HL-60 (cell line): ENCODE data around the gene UGT2A1.

Experiments
- DNase-seq, 2 experiments: peaks; one replicate each; pipeline ENCODE4 v3.0.0-alpha.2; 2010 to 2020; ENCODE audit warnings: low read depth in 1 of 2, low spot score in 1 of 2
- H3K27ac ChIP-seq: fragments of 250-450 bp; sonication (Bioruptor Pico); replicated peaks from 2 replicates; pipeline ENCODE4 v1.5.1; 2020; ENCODE audit warnings: mild to moderate bottlenecking, moderate library complexity
- H3K27me3 ChIP-seq: fragments of 250-450 bp; sonication (Bioruptor Pico); 2 replicates; pipeline ENCODE4 v1.5.1; 2021; ENCODE audit warnings: mild to moderate bottlenecking, moderate library complexity; ENCODE audit not compliant: insufficient read depth, poor library complexity, severe bottlenecking
- H3K4me3 ChIP-seq: replicated peaks from 2 replicates; pipeline ENCODE4 v1.5.1; 2011; ENCODE audit warnings: mild to moderate bottlenecking, control low read depth, low read length; ENCODE audit not compliant: insufficient read depth
- GABPA ChIP-seq: IDR thresholded peaks from 2 replicates; pipeline ENCODE4 v1.6.1; 2012; ENCODE audit warnings: low read depth
- POLR2AphosphoS5 ChIP-seq: IDR thresholded peaks from 2 replicates; pipeline ENCODE4 v1.6.1; 2012; ENCODE audit warnings: low read depth
- SPI1 ChIP-seq: IDR thresholded peaks from 2 replicates; pipeline ENCODE4 v1.6.1; 2012; ENCODE audit warnings: low read depth, mild to moderate bottlenecking, borderline replicate concordance
- TF ChIP-seq, protein P1 (sequence below): IDR thresholded peaks from 2 replicates; pipeline ENCODE4 v1.6.1; 2012; ENCODE audit warnings: low read depth; ENCODE audit not compliant: insufficient replicate concordance
- TF ChIP-seq, protein P2 (sequence below): IDR thresholded peaks from one replicate; pipeline ENCODE4 v1.5.1; 2011; ENCODE audit warnings: low read length, control low read depth, inconsistent platforms; ENCODE audit not compliant: insufficient read depth

The UGT2A1 gene

GRCh38 chr4:69583543-69583942, 69.5 kb downstream of the UGT2A1 start:
- TF ChIP-seq GABPA = no peak
- TF ChIP-seq, protein P1, sequence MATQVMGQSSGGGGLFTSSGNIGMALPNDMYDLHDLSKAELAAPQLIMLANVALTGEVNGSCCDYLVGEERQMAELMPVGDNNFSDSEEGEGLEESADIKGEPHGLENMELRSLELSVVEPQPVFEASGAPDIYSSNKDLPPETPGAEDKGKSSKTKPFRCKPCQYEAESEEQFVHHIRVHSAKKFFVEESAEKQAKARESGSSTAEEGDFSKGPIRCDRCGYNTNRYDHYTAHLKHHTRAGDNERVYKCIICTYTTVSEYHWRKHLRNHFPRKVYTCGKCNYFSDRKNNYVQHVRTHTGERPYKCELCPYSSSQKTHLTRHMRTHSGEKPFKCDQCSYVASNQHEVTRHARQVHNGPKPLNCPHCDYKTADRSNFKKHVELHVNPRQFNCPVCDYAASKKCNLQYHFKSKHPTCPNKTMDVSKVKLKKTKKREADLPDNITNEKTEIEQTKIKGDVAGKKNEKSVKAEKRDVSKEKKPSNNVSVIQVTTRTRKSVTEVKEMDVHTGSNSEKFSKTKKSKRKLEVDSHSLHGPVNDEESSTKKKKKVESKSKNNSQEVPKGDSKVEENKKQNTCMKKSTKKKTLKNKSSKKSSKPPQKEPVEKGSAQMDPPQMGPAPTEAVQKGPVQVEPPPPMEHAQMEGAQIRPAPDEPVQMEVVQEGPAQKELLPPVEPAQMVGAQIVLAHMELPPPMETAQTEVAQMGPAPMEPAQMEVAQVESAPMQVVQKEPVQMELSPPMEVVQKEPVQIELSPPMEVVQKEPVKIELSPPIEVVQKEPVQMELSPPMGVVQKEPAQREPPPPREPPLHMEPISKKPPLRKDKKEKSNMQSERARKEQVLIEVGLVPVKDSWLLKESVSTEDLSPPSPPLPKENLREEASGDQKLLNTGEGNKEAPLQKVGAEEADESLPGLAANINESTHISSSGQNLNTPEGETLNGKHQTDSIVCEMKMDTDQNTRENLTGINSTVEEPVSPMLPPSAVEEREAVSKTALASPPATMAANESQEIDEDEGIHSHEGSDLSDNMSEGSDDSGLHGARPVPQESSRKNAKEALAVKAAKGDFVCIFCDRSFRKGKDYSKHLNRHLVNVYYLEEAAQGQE = no peak
- TF ChIP-seq, protein P2, sequence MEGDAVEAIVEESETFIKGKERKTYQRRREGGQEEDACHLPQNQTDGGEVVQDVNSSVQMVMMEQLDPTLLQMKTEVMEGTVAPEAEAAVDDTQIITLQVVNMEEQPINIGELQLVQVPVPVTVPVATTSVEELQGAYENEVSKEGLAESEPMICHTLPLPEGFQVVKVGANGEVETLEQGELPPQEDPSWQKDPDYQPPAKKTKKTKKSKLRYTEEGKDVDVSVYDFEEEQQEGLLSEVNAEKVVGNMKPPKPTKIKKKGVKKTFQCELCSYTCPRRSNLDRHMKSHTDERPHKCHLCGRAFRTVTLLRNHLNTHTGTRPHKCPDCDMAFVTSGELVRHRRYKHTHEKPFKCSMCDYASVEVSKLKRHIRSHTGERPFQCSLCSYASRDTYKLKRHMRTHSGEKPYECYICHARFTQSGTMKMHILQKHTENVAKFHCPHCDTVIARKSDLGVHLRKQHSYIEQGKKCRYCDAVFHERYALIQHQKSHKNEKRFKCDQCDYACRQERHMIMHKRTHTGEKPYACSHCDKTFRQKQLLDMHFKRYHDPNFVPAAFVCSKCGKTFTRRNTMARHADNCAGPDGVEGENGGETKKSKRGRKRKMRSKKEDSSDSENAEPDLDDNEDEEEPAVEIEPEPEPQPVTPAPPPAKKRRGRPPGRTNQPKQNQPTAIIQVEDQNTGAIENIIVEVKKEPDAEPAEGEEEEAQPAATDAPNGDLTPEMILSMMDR = no peak
- TF ChIP-seq POLR2AphosphoS5 = no peak
- no peak for TF ChIP-seq SPI1
- Histone ChIP-seq H3K27ac (peak overlapping the region; percentile 39), H3K4me3 (no peak overlapping the region), H3K27me3 (no peaks in the 10 kb centered on the region)
- no peak for DNase-seq

GRCh38 chr4:69577245-69577644, 75.8 kb downstream of the UGT2A1 start:
- Histone ChIP-seq H3K4me3 (no peak overlapping the region), H3K27ac (no peak overlapping the region), H3K27me3 (no peaks in the 10 kb centered on the region)
- TF ChIP-seq, protein P2 = no peak
- TF ChIP-seq SPI1 (no peak), POLR2AphosphoS5 (no peak), GABPA (no peak)
- TF ChIP-seq, protein P1 = no peak
- no peak for DNase-seq

GRCh38 chr4:69576251-69576877, 76.7 kb downstream of the UGT2A1 start:
- DNase-seq = no peak
- TF ChIP-seq POLR2AphosphoS5 = no peak
- Histone ChIP-seq H3K4me3 (no peak overlapping the region), H3K27ac (no peak overlapping the region), H3K27me3 (no peaks in the 10 kb centered on the region)

DNA sequence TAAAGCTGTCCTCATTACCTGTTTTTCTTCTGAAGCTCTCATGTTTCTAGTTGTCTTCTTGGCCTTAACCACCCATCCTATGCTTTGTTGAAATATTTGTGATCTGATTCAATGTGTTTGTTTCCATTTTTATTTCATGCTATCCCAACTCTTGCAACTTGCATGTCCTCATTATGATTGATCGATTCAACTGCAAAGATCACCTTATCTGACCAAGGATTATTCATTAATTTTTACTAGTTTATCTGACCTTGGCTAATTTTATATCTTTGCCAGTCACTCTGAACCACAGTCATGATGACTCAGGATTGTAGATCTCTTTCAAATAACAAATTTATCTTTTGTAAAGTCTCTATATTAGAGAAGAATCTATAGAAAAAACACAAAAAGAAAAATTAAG, 84.3 kb downstream of the UGT2A1 start:
- no peak overlapping the region for H3K4me3 ChIP-seq
- TF ChIP-seq, protein P1 = no peak
- no peak for TF ChIP-seq GABPA
- DNase-seq = no peak
- H3K27ac ChIP-seq = no peak overlapping the region
- no peaks in the 10 kb centered on the region for H3K27me3 ChIP-seq
